ENCODE data around the gene MBNL2.

GRCh38 chr13:97279913-97280312 lies 57.8 kb downstream of the MBNL2 start:
- no peak for TF ChIP-seq CTCF (IDR thresholded peaks at IDR 0.05; ENCODE audit: insufficient read depth, low read length)
- no peak for TF ChIP-seq POLR2AphosphoS5 (IDR thresholded peaks at IDR 0.05; ENCODE audit: low read depth)
- TF ChIP-seq REST (IDR thresholded peaks at IDR 0.05; ENCODE audit: insufficient replicate concordance, low read depth) = no peak
- TF ChIP-seq GABPA (IDR thresholded peaks at IDR 0.05; ENCODE audit: low read depth) = no peak
- no peak for TF ChIP-seq SPI1 (IDR thresholded peaks at IDR 0.05; ENCODE audit: borderline replicate concordance, low read depth)

Measured in HL-60 (cell line).